ENCODE data around the gene ACTR8.
A peak's percentile ranks its signal among the peaks of the same experiment; 100 is the strongest.

ACTR8 gene

GRCh38 chr3:53849916-53850315 is 32.0 kb downstream of the ACTR8 start:
- TF ChIP-seq CTCF (conservative IDR thresholded peaks at IDR 0.05; ENCODE audit: low read depth, low read length) = no peak
- H3K4me3 ChIP-seq (ENCODE audit: low read length) = no peak overlapping the region
- DNase-seq (ENCODE audit: low read depth) = no peak

GRCh38 chr3:53846851-53847155 is 35.1 kb downstream of the ACTR8 start:
- no peak for TF ChIP-seq CTCF (conservative IDR thresholded peaks at IDR 0.05; ENCODE audit: low read depth, low read length)
- H3K4me3 ChIP-seq (ENCODE audit: low read length) = peak overlapping the region; percentile 50
- DNase-seq (ENCODE audit: low read depth) = no peak

- no peak for TF ChIP-seq CTCF (conservative IDR thresholded peaks at IDR 0.05; ENCODE audit: low read depth, low read length)
- peak within 1 kb of the TSS; percentile 50 for H3K4me3 ChIP-seq (ENCODE audit: low read length)
- DNase-seq (ENCODE audit: low read depth) = no peak
Measured at GRCh38 chr3:53846134-53846850, 35.7 kb downstream of the ACTR8 start, which contains the start of the genes CHDH and IL17RB. TSS of gene CHDH (minus strand) at chr3:53846419. CDS start at chr3:53824008, 22,411 bp downstream. TSS of gene IL17RB (plus strand) at chr3:53846568. CDS start at chr3:53846589, 21 bp downstream.

GRCh38 chr3:53845881-53846133 is 36.1 kb downstream of the ACTR8 start:
- TF ChIP-seq CTCF (conservative IDR thresholded peaks at IDR 0.05; ENCODE audit: low read depth, low read length) = no peak
- peak overlapping the region; percentile 50 for H3K4me3 ChIP-seq (ENCODE audit: low read length)
- DNase-seq (ENCODE audit: low read depth) = no peak

- no peak for DNase-seq (ENCODE audit: low read depth)
Measured at GRCh38 chr3:53845103-53845880, 36.7 kb downstream of the ACTR8 start.

GRCh38 chr3:53844262-53845102 is 37.5 kb downstream of the ACTR8 start:
- H3K4me3 ChIP-seq (ENCODE audit: low read length) = no peak overlapping the region
- no peak for DNase-seq (ENCODE audit: low read depth)
- TF ChIP-seq CTCF (conservative IDR thresholded peaks at IDR 0.05; ENCODE audit: low read depth, low read length) = no peak

More at GRCh38 chr3:53845103-53845880, 36.7 kb downstream of the ACTR8 start:
- peak overlapping the region; percentile 50 for H3K4me3 ChIP-seq (ENCODE audit: low read length)
- peak; percentile 40 for TF ChIP-seq CTCF (conservative IDR thresholded peaks at IDR 0.05; ENCODE audit: low read depth, low read length)
